Activated CD4-positive, CD25-positive, alpha-beta regulatory T cell (primary cell): ENCODE measurements around the gene STON1.
"Not testable (repeated sequence)": the region's sequence is repeated elsewhere in the genome, so short reads cannot be mapped to it uniquely, and the experiment has no call there.

Experiments used
- DNase-seq, 4 experiments: peaks; one replicate each; lab custom pipeline; 2025; lab: John Stamatoyannopoulos, UW

The STON1 gene

GRCh38 chr2:48527226-48527885 lies 2.6 kb upstream of the STON1 start:
- no peak for DNase-seq

- no peak for DNase-seq
Observed at GRCh38 chr2:48528431-48528830, 1.5 kb upstream of the STON1 start.

GRCh38 chr2:48529194-48529593 lies 760 bp upstream of the STON1 start:
- no peak for DNase-seq

GRCh38 chr2:48529676-48530032 lies 300 bp upstream of the STON1 start:
- DNase-seq, result no peak

- DNase-seq, result no peak
Observed at GRCh38 chr2:48531141-48531648, 1.2 kb downstream of the STON1 start.

- no peak for DNase-seq
Observed at GRCh38 chr2:48532174-48532573, 2.2 kb downstream of the STON1 start.

GRCh38 chr2:48532824-48533223 lies 2.9 kb downstream of the STON1 start:
- no peak for DNase-seq

GRCh38 chr2:48534781-48535180 lies 4.8 kb downstream of the STON1 start:
- DNase-seq, result no peak

GRCh38 chr2:48540237-48540935 lies 10.4 kb downstream of the STON1 start:
- DNase-seq, result no peak

GRCh38 chr2:48541666-48542389 lies 11.9 kb downstream of the STON1 start:
- DNase-seq, result no peak

- no peak for DNase-seq
Observed at GRCh38 chr2:48543895-48544294, 13.9 kb downstream of the STON1 start.

GRCh38 chr2:48545244-48545643 lies 15.3 kb downstream of the STON1 start:
- DNase-seq, result no peak

- DNase-seq, result no peak
Observed at GRCh38 chr2:48548840-48549239, 18.9 kb downstream of the STON1 start.

- DNase-seq, result no peak
Observed at GRCh38 chr2:48549972-48550371, 20.0 kb downstream of the STON1 start.

- no peak for DNase-seq
Observed at GRCh38 chr2:48551548-48551947, 21.6 kb downstream of the STON1 start.

GRCh38 chr2:48555071-48555470 lies 25.1 kb downstream of the STON1 start:
- not testable (repeated sequence) for DNase-seq

- DNase-seq, result no peak
Observed at GRCh38 chr2:48558456-48558855, 28.5 kb downstream of the STON1 start.

- no peak for DNase-seq
Observed at GRCh38 chr2:48560546-48561209, 30.7 kb downstream of the STON1 start.

- no peak for DNase-seq
Observed at GRCh38 chr2:48562281-48562680, 32.3 kb downstream of the STON1 start.

GRCh38 chr2:48566592-48567310 lies 36.8 kb downstream of the STON1 start:
- no peak for DNase-seq

GRCh38 chr2:48567671-48568070 lies 37.7 kb downstream of the STON1 start:
- DNase-seq, result no peak

- no peak for DNase-seq
Observed at GRCh38 chr2:48568547-48568946, 38.6 kb downstream of the STON1 start.
